ENCODE data around the gene RSRC1. TPM values are rescaled to one million over a fixed set of nuclear protein-coding genes. Genes with fewer than 3 reads are reported as not detected.

RSRC1 gene
- total and polyA plus RNA-seq, 11 donors = 9.5 to 24.9 (median 21.3) TPM

DNA sequence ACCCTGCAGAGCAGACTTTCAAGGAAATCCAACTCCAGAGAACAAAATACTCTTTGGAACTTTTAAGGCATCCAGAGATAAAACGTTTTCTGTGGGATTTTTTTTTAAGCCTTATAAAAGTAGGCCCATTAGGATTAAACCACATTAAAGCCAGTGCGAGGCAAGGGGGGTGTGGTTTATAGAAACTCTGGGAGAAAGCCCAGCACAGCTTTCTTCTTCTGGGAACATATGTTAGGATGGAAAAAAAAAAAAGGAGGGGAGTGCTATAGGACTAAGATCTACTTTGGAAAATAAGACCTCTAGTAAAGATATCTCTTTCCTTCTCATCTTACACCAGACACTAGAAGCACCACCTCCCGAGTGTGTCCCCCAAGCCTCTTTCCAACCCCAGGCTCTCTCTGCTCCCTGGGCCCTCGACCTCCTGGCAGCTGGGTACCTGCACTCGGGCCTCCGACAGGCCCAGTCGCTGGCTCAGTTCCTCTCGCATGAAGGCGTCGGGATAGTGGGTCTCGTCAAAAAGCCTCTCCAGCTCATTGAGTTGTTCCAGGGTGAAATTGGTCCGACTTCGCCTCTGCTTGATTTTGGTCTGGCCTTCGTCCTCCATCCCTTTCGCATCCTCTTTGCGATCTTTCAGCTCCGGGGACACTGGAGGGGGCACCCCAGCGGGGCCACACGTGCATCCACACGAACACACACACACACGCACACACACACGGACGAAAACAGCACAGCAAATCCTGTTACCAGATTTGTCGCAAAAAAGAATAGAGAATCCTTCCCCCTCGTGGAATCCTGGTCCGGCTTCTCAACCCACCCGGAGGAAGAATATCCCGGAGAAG, 7.4 kb upstream of the RSRC1 start:
- Histone ChIP-seq H3K4me1 (peaks cover 0 to 56% (median 24%) of the 10 kb centered on the region in 12 donors), H3K4me3 (peak overlapping the region in 5 of 12 donors; percentile 20 to 52 (median 44)), H3K9me3 (no peaks in the 10 kb centered on the region), H3K27me3 (peaks cover 69 to 100% (median 93%) of the 10 kb centered on the region in 9 donors), H3K36me3 (no peaks in the 10 kb centered on the region), H3K27ac (no peak overlapping the region)
- no peak for ATAC-seq
- intact Hi-C loops (cut with DNase I) = loop anchor here in 1 of 10 donors (10.0 kb wide), 1 partner anchor 332 kb away; no protein-coding TSS in a partner anchor
- no peak for DNase-seq
- WGBS, 4 donors = 9 to 18% (median 13%) methylated on average over 28 of the region's 28 CpGs
- no peak for TF ChIP-seq POLR2A (IDR thresholded peaks at IDR 0.05)
- TF ChIP-seq, protein P1, sequence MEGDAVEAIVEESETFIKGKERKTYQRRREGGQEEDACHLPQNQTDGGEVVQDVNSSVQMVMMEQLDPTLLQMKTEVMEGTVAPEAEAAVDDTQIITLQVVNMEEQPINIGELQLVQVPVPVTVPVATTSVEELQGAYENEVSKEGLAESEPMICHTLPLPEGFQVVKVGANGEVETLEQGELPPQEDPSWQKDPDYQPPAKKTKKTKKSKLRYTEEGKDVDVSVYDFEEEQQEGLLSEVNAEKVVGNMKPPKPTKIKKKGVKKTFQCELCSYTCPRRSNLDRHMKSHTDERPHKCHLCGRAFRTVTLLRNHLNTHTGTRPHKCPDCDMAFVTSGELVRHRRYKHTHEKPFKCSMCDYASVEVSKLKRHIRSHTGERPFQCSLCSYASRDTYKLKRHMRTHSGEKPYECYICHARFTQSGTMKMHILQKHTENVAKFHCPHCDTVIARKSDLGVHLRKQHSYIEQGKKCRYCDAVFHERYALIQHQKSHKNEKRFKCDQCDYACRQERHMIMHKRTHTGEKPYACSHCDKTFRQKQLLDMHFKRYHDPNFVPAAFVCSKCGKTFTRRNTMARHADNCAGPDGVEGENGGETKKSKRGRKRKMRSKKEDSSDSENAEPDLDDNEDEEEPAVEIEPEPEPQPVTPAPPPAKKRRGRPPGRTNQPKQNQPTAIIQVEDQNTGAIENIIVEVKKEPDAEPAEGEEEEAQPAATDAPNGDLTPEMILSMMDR (IDR thresholded peaks at IDR 0.05) = no peak

DNA sequence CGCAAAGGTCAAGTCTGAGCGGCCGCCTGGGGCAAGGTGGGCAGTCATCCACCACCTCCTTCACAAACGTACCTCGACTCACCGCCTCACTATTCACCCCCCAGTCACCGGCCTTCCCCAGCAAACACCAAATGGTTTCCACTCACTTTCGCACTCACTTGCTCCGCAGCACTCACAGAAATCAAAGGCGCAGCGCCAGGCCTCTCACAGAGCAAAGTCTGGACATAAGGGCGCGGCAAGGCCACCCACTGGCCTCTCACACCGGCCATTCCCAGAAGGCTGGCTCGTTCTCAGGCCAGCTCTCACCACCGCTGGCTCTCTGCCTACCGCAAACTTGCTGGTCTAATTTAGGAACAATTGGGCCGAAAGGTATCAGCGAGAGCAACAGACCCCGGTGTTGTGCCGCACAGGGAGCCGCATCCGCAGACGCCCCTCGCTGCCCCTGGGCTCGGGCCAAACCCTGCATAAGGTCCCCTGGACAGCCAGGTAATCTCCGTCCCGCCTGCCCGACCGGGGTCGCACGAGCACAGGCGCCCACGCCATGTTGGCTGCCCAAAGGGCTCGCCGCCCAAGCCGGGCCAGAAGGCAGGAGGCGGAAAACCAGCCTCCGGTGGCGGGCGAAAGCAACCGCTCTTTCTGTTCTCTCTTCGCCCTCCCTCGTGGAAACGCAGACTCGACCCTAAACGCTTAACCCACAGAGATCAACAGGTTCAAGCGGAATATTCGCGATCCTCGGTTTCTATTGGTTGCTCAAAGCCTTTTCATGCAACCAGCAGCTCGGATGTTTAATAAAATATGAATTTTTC, 6.6 kb upstream of the RSRC1 start:
- 4 to 10% (median 6%) methylated on average over 40 to 52 of the region's 52 CpGs for WGBS, 4 donors
- peaks cover 0 to 53% (median 19%) of the 10 kb centered on the region in 12 donors for H3K4me1 ChIP-seq
- peaks cover 61 to 100% (median 93%) of the 10 kb centered on the region in 9 donors for H3K27me3 ChIP-seq
- DNase-seq = peak in 4 of 5 donors; percentile 12 to 64 (median 22)
- no peak overlapping the region for H3K27ac ChIP-seq
- intact Hi-C loops (cut with DNase I) = loop anchor here in 1 of 10 donors (10.0 kb wide), 1 partner anchor 332 kb away; no protein-coding TSS in a partner anchor
- no peaks in the 10 kb centered on the region for H3K9me3 ChIP-seq
- peak overlapping the region in 11 of 12 donors; percentile 17 to 52 (median 35) for H3K4me3 ChIP-seq
- peak in 1 of 4 donors; percentile 24 for ATAC-seq
- TF ChIP-seq, protein P1 (IDR thresholded peaks at IDR 0.05) = no peak
- TF ChIP-seq POLR2A (IDR thresholded peaks at IDR 0.05) = no peak
- no peaks in the 10 kb centered on the region for H3K36me3 ChIP-seq

- Histone ChIP-seq H3K27ac (no peak overlapping the region), H3K36me3 (no peaks in the 10 kb centered on the region), H3K27me3 (peaks cover 62 to 100% (median 93%) of the 10 kb centered on the region in 9 donors), H3K4me3 (peak overlapping the region in 8 of 12 donors; percentile 20 to 52 (median 37)), H3K4me1 (peaks cover 0 to 49% (median 19%) of the 10 kb centered on the region in 12 donors), H3K9me3 (no peaks in the 10 kb centered on the region)
- intact Hi-C loops (cut with DNase I) = loop anchor here in 1 of 10 donors (10.0 kb wide), 1 partner anchor 331 kb away; no protein-coding TSS in a partner anchor
- peak in 2 of 5 donors; percentile 5 to 18 for DNase-seq
- no peak for ATAC-seq
- WGBS, 4 donors = 11 to 20% (median 14%) methylated on average over 16 to 19 of the region's 19 CpGs
- TF ChIP-seq, protein P1 (IDR thresholded peaks at IDR 0.05) = no peak
- no peak for TF ChIP-seq POLR2A (IDR thresholded peaks at IDR 0.05)
Observed at GRCh38 chr3:158103887-158104327, 6.0 kb upstream of the RSRC1 start.
